ENCODE measurements around the gene GPR63. TPM values are rescaled to one million over a fixed set of nuclear protein-coding genes. Genes with fewer than 3 reads are reported as not detected.
A peak's percentile ranks its signal among the peaks of the same experiment; 100 is the strongest.
"Not testable (repeated sequence)": the region's sequence is repeated elsewhere in the genome, so short reads cannot be mapped to it uniquely, and the experiment has no call there.

The GPR63 gene, protein sequence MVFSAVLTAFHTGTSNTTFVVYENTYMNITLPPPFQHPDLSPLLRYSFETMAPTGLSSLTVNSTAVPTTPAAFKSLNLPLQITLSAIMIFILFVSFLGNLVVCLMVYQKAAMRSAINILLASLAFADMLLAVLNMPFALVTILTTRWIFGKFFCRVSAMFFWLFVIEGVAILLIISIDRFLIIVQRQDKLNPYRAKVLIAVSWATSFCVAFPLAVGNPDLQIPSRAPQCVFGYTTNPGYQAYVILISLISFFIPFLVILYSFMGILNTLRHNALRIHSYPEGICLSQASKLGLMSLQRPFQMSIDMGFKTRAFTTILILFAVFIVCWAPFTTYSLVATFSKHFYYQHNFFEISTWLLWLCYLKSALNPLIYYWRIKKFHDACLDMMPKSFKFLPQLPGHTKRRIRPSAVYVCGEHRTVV
- polyA plus RNA-seq (ENCODE audit: insufficient read depth in 1 of 5, insufficient read length in 5 of 5, low replicate concordance in 1 of 5), result 1 to 10 TPM; 2.1 to 3.8 (median 3.1) TPM
- long read RNA-seq, donor 1, full-length matches to known transcripts, result 1 of 1 reads
- long read RNA-seq, donor 1, partial matches to known transcripts, result 0 of 1 reads
- long read RNA-seq, donor 1, other reads (novel, unspliced or antisense), result 0 of 1 reads
- long read RNA-seq, donor 2, result 0 reads
- long read RNA-seq, donor 3, full-length matches to known transcripts, result 1 of 1 reads
- long read RNA-seq, donor 3, partial matches to known transcripts, result 0 of 1 reads
- long read RNA-seq, donor 3, other reads (novel, unspliced or antisense), result 0 of 1 reads
- long read RNA-seq, donor 4, result 0 reads
- long read RNA-seq, donor 5, full-length matches to known transcripts, result 2 of 2 reads
- long read RNA-seq, donor 5, partial matches to known transcripts, result 0 of 2 reads
- long read RNA-seq, donor 5, other reads (novel, unspliced or antisense), result 0 of 2 reads
- long read RNA-seq, donor 6, full-length matches to known transcripts, result 3 of 3 reads
- long read RNA-seq, donor 6, partial matches to known transcripts, result 0 of 3 reads
- long read RNA-seq, donor 6, other reads (novel, unspliced or antisense), result 0 of 3 reads
- long read RNA-seq, donor 7, result 0 reads
- long read RNA-seq, donor 8, result 0 reads

DNA sequence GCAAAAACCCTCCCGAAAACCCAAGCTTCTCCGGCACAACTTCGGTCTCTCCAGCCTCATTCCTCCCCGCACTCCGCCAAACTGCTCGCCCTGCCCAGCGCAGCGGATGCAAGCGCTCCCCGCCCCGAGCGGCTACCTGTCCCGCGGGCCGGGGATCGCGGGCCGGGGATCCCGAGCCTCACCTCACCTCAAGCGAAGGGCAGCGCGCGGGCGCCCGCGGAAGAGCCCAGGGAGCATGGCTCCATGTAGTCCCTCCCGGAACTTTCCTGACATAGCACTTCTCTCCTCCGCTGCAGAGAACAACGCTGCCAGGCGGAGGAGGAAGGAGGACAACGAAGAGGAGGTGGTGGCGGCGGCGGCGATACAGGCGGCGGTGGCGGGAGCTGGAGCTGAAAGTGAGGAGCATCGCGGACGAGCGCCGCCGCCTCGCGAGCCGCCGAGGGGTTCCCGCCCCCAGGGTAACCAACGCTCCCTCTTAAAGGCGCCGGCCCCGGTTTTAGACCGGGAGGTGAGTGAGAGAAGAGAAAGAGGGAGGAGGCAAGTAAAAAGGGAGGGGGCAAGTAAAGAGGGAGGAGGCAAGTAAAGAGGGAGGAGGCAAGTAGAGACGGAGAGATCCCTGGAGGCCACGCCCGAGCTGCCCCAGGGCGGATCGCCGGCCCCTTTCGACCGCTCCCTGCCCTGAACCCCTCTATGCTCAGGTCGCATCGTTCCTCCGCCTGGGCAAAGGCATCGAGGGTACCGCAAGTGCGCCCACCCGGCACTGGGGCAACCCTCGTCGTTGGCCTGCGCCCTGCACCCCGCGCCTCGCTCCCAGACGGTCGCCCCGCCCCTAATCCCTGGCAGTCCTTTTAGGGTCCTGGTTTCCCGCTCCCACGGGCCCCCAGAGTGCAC is at the start of gene GPR63:
Gene GPR63 (minus strand): TSS at position 397 of the 891 bp plus-strand sequence. CDS start 37,746 bp downstream, outside the sequence.
- DNase-seq, result peak; percentile 56 to 57

DNA sequence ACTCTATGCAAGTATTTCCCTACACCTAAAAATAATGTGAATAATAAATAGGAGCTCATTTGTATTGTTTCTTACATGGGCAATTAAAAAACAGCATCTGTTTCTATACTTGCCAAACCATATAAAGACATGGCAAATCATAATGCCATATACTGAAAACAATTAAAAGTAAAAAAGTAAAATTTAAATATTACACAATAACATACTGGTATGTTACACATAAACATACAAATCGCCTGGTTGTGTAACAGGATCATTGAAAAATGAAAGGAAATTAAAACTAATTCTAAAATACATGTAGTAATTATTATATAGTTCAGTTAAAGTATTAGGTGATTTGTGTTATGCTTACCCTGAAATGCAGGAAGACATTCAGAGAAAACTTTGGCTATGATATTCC is 49.2 kb upstream of the GPR63 start:
- no peak for DNase-seq

DNA sequence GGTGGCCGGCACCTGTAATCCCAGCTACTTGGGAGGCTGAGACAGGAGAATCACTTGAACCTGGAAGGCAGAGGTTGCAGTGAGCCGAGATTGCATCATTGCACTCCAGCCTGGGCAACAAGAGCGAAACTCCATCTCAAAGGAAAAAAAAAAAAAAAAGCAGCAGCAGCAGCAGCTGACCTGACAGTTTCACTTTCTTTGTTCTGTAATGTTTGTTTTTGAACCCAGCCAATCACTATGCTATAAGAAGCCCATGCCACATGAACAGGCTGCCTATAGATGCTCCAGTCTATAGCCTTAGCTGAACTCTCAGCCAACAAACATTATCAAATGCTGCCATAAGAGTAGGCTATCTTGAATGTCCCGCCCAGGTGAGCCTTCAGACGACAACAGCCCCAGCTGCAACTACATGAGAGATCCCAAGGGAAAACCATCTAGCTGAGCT is 47.9 kb upstream of the GPR63 start:
- DNase-seq, result not testable (repeated sequence)

DNA sequence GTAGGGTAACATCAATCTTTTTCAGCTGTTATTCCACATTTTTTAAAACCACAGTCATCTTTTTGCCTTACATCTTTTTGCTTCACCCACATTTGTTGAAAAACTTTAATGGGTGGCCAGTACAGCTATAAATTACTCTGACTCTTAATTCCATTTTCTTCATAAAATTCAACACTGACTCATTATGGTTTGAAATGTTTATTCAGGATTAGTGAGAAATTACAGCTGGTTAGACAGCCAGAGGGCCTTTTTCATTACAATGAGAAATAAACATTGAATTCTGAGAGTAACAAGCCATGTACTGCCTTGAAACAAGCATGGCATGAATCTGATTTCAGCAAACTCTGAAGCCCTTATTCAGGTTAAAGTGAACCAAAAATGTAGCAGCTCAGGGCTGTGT is 40.9 kb upstream of the GPR63 start:
- no peak for DNase-seq

DNA sequence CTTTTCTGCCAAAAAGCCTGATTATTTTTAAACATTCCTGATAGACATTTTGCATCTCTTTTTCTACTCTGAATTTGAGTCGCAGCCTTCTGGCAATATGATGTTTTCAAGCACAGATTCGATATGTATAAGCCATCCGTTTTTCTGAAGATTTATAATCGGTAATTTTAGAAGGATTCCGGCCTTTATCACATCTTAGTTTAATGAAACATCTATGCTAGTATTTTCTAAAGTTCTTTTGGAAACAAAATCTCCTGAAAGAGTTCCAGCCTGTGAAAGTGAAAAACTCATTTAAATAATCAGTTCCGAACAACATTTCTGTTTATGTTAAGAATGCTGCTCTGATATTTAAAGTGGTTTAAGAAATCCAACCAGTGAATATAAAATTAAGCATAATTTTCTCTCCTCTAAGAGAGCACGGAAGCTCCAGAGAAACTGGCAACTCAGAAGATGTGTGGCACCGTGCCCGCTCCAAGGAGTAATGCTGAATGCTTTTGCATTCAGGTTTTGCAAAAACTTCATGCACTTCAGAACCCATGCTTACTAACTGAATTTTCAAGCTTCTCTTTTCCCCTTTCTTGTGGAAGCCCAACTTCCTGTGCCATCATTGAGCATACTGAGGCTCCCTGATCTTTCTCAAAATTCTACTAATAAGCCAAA is 39.7 kb upstream of the GPR63 start:
- no peak for DNase-seq

DNA sequence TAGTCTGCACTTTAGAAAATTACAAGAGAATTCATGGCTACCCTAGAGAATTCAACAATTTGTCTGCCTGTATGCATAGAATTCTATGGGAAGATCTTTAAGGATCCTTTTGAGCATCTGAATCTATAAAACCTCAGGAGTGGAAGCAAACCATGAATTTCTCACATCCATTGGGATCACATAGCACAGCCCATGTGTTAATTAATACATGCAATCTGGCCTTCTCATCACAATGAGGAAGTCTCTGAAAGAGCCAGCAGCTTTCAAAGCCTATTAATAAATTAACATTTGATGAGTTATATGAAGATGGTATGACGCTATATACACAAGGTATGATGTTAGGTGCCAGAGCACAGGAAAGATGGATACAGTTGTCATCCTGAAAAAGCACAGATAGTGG is 35.7 kb upstream of the GPR63 start:
- DNase-seq, result no peak

DNA sequence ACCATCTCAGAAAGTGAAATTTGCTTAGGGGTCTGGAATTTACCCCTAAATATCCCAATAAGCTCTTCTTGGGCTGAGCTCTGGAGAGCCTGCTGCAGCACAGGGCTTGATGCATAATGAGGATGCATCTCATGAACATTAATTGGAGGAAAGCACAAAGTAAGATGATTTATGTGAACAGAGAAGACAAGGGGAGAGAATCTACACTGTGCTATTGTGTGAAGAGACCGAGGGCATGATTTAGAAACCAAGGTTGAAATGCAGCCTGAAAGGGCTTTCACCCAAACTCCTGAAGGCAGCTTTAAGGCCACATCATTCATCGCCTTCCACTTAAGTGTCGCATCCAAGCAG is 27.8 kb upstream of the GPR63 start:
- DNase-seq, result no peak

DNA sequence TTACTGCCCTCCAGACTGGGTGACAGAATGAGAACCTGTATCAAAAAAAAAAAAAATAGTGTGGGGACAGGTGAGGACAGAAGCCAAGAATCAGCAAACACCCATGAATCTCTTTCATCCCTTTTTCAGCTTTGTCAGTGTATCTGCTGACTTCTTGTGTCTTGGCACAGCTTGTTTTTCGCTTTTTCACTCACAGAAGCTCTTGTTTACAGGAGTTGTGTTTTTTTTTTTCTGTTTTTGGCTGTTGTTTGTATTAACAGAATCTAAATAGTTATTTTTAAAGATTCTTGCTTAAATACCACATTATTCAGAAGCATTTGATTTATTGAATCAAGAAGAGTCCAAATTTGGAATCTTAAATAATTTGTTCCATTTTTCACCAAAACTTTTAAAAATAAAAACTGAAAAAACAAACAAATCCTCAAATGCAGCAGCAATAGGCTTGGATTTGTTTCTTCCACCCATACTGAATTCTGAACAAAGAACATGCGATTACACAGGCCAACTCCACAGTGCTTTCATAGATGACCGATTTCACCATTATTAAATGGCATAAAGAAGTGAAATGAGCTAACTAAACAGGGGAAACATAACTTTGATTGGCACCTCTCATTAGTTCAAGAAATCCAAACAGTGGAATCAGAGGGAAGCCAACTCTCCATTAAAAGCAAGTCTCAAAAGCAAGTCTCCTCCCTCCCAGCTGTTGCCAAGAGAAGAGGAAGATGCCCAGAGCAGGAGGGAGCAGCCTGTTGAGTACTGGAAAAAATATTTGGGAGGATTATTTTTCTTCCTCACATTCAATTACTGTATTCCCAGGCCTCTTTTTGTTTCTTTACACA is 27.2 kb upstream of the GPR63 start:
- DNase-seq, result peak; percentile 14 to 16

DNA sequence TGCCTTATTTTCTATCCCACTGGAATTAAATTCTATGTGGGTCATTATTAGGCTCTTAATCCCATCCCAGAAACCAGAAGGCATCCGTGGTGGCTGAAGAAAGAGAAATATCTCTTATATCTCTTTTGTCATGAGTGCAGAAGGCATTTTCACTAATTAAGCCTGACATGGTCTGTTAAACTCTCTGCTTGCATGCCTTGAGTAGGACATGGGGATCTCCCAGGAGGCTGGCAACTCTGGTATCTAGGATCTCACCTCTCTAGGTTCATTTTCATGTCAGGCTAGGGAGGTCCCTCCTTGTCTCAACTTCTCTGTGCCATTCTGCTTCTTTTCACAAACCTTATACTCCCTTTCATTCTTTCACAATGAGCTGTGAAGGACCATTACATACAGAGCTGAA is 25.3 kb upstream of the GPR63 start:
- no peak for DNase-seq

DNA sequence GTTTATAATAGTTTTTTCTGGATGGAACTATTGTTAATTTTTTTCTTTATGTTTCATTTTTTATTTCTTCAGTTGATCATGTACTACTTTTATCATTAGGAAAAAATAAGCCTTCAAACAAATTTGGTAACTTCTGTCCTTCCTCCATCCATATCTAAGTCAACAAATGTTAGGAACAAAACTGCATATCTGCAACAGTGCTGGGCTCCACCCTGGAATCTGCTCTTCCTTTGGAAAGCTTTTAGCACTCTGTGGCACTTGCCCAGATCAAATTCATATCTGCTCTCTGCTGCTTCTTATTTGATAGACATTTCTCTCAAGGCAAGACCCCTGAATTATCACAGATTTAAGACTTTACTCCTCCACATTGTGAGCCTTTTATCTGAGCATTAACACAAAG is 24.3 kb upstream of the GPR63 start:
- DNase-seq, result no peak

DNA sequence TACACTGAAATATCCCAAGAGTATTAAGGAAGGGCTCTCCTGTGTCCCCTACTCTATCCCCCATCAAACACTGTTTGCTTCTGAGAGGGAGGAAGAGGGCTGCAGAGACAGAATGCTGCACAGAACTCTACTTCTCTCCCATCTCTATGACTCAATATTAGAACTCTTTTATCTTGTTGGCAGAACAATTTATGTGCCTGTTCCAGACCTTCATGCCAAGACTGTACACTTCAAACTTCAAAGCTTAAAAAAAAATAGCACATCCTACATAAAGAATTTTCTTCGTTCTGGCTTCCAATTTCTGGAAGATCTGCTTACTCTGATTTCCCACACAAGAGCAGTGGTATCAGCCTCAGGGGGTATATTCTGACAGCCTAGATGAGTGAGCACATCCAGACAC is 19.6 kb upstream of the GPR63 start:
- no peak for DNase-seq

DNA sequence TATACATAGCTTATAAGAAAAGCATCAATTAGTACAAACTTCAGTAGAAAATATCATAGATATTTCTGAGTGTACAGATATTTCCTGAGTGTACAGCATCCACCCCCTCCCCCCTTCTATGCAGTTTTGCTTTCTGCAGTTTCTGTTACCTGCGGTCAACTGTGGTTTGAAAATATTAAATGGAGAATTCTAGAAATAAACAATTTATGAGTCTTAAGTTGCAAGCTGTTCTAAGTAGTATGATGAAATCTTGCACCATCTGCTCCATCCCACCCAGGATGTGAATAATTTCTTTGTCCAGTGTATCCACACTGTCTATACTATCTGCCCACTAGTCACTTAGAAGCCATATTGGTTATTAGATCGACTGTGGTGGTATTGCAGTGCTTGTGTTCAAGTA is 15.8 kb upstream of the GPR63 start:
- no peak for DNase-seq

DNA sequence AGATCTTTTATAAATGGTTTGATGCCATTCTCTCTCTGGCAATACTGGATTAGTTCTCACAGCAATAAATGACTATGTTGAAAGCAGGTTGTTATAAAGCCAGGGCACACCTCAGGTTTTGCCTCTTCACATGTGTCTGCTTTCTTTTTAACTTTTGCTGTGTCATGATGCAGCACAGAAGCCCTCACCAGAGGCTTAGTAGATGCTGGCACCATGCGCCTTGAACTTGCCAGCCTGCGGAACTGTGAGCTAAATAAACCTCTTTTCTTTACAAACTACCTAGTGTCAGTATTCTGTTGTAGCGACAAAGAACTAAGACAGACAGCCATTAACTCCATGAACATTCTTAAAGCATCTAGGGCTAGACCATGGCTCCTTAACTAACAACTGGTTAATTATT is 15.3 kb upstream of the GPR63 start:
- DNase-seq, result no peak

DNA sequence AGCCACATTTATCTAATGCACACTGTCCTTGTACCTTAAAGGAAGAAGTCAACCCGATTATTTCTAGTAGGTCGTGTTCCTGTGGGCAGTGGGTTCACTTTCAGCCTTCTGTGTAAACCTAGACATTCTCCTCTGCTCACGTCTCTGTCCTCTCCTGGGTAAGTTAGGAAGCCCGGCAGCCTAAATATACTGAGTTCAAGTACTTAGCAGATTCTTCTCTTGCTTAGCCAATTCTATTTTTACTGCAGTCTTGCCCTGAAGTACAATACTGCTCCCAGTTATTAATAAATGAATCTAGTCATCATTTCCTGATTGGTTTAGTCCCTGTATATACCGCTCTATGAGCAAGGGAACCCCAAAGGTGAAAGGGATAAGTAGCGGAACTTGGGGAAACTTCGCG is 14.6 kb upstream of the GPR63 start:
- no peak for DNase-seq

DNA sequence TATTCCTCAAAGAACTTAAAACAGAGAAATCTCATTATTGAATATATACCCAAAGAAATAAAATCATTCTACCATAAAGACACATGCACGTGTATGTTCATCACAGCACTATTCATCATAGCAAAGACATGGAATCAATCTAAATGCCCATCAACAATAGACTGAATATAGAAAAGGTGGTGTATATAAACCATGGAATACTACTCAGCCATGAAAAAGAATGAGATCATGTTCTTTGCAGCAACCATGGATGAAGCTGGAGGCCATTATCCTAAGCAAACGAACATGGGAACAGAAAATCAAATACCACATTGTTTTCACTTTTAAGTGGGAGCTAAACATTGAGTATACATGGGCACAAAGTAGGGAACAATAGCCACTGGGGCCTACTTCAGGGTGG is 12.3 kb upstream of the GPR63 start:
- DNase-seq, result no peak

DNA sequence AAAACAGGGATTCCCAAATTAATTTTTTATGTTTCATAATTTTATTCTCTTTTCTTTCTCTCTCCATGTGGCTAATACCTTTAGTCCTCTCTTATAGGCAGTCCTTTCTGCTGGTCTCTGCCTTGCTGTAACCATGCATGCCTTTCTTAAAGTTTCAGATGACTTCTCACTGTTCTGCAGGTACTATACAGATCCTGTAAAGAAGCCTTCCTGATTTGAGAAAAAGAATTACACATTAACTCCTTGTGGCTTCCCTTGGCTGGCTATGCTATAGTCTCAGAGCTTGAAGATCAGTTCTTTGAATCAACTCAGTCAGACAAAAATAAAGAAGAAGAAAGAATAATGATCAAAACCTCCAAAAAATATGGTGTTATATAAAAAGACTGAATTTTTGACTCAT is 7.3 kb upstream of the GPR63 start:
- no peak for DNase-seq

DNA sequence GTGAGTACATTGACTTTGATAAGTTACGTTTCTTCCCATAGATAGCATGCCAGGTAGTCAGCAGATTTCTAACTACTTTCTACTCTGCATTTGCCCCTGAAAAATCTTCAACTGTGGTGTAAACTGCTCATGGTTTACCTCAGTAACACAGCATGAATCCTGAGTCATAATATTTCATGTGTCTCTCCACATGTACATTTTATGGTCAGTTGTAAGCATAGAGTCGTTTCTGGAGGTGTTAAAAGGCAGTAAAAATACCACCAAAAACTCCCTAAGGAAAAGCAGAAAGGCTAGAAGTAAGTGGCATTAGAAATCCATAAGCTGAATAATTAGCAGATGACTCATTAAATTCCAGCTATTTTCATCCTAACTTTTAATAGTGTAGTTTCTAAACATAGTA is 4.1 kb upstream of the GPR63 start:
- DNase-seq, result no peak

DNA sequence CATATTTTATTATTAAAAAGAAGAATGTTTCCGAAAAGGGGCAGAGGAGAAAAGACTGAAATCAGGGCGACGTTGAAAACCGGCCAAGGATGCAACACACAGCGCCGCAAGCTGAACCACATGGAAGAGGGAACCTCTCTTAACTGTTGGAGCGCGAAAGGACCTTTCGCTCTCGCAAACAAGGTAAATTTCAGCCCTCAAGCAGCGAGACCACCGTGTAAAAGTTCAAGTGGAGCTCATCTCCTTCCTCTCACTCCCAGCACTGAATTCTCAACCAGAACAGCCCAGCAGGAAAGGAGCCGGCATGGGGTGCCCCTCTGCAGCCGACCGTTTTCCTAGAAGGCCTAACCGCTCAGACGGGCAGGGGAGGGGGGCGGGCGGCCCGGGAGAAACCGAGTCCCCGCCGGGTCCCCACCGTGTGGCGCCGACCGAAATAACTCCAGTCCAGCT is 621 bp downstream of the GPR63 start:
- DNase-seq, result peak in 1 of 2 donors; percentile 22

DNA sequence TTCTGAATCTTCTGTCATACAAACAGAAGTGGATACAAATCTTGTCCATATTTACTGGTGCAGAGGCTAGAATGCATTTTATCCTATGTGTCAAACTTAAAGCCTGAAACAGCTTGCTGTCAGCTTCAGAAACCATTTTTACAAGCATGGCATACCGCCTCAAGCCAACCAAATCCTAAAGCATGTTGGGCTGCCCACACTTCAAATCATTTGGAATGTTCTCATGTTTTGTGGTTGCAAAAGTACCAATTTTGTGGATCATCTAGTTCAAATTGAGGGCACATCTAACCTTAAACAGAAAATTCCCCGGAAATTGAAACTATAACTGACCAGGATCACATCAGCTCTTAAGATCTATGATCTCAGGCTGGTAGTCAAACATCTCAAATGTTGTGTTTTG is 3.2 kb downstream of the GPR63 start:
- DNase-seq, result no peak

DNA sequence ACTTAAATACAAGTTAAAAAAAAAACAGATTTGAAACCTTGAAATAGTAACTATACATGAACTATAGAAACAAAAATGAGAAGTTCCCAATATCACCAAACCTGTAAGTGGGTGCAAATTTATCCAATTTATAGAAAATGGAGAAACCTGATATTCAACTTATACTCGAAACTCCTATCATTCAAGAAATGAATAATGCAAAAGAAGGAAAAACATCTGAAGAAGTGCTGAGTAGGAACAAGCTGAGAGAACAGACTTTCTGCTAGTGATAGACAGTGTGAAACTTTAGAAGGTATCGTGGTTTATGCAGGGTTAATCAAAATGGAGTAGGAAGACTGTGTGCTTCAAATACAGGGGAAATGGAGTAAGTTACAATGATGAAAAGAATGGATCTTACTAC is 4.5 kb downstream of the GPR63 start:
- DNase-seq, result no peak

Measured in right lung (tissue), 10 donors.